Mesendoderm (in vitro differentiated cells): ENCODE measurements around the gene MPND.

Experiments
- DNase-seq: peaks from one replicate; pipeline ENCODE4 v3.0.0; 2013
- H2AK5ac ChIP-seq: 2 replicates; pipeline ENCODE4 v1.6.1; 2013; ENCODE audit warnings: low read length, inconsistent platforms
- H2BK120ac ChIP-seq: 2 replicates; pipeline ENCODE4 v1.6.1; 2013; ENCODE audit warnings: low read depth, mild to moderate bottlenecking, low read length, moderate library complexity, mixed read lengths
- H2BK15ac ChIP-seq: replicated peaks from 2 replicates; pipeline ENCODE4 v1.6.1; 2013; ENCODE audit warnings: low read depth, mild to moderate bottlenecking, moderate library complexity
- H2BK5ac ChIP-seq: 2 replicates; pipeline ENCODE4 v1.6.1; 2013; ENCODE audit warnings: low read length, inconsistent platforms
- H3K18ac ChIP-seq: 2 replicates; pipeline ENCODE4 v1.6.1; 2013; ENCODE audit warnings: mild to moderate bottlenecking, low read length, mixed read lengths
- H3K23ac ChIP-seq: one replicate; pipeline ENCODE4 v1.6.1; 2013; ENCODE audit warnings: low read length
- H3K27ac ChIP-seq: 2 replicates; pipeline ENCODE4 v1.5.1; 2013; ENCODE audit warnings: low read depth, mild to moderate bottlenecking, inconsistent platforms, low read length, moderate library complexity
- H3K27me3 ChIP-seq: 2 replicates; pipeline ENCODE4 v1.6.1; 2013; ENCODE audit warnings: low read length, control low read depth, mild to moderate bottlenecking, inconsistent platforms; ENCODE audit not compliant: insufficient read depth, poor library complexity
- H3K36me3 ChIP-seq: 2 replicates; pipeline ENCODE4 v1.6.1; 2013; ENCODE audit warnings: low read length, inconsistent platforms; ENCODE audit not compliant: control insufficient read depth, insufficient read depth
- H3K4ac ChIP-seq: one replicate; pipeline ENCODE4 v1.6.1; 2013; ENCODE audit warnings: low read depth, mild to moderate bottlenecking, low read length, moderate library complexity
- H3K4me1 ChIP-seq: 2 replicates; pipeline ENCODE4 v1.6.1; 2013; ENCODE audit warnings: low read depth, low read length, inconsistent platforms; ENCODE audit not compliant: control insufficient read depth
- H3K4me2 ChIP-seq: 2 replicates; pipeline ENCODE4 v1.6.1; 2013; ENCODE audit warnings: low read length
- H3K4me3 ChIP-seq: 2 replicates; pipeline ENCODE4 v1.5.1; 2013; ENCODE audit warnings: mild to moderate bottlenecking, low read length
- H3K56ac ChIP-seq: one replicate; pipeline ENCODE4 v1.6.1; 2013; ENCODE audit warnings: low read length
- H3K79me1 ChIP-seq: 2 replicates; pipeline ENCODE4 v1.6.1; 2013; ENCODE audit warnings: low read length, inconsistent platforms
- H3K79me2 ChIP-seq: 2 replicates; pipeline ENCODE4 v1.6.1; 2013; ENCODE audit warnings: mild to moderate bottlenecking, low read length; ENCODE audit not compliant: control insufficient read depth, insufficient read depth
- H3K9ac ChIP-seq: 2 replicates; pipeline ENCODE4 v1.6.1; 2013; ENCODE audit warnings: low read length, inconsistent platforms
- H4K5ac ChIP-seq: one replicate; pipeline ENCODE4 v1.6.1; 2013; ENCODE audit warnings: low read length
- H4K8ac ChIP-seq: one replicate; pipeline ENCODE4 v1.6.1; 2013; ENCODE audit warnings: low read depth, mild to moderate bottlenecking, control low read depth, low read length, moderate library complexity
- WGBS: extraction: QIAGEN DNeasy Blood & Tissue Kit; methylation state at CpG from one replicate; pipeline ENCODE4 v1.1.7; 2013; ENCODE audit warnings: low lambda C conversion rate, missing lambda C conversion rate; ENCODE audit not compliant: insufficient coverage; ENCODE audit errors: extremely low coverage; 5-methylcytosine and 5-hydroxymethylcytosine counted together

The MPND gene

GRCh38 chr19:4379383-4380253, 36.3 kb downstream of the MPND start:
- H3K79me2 ChIP-seq: peaks cover 25% of the 10 kb centered on the region
- no peak overlapping the region for H4K5ac ChIP-seq
- no peak overlapping the region for H2BK5ac ChIP-seq
- H3K27ac ChIP-seq: no peak overlapping the region
- no peak overlapping the region for H3K9ac ChIP-seq
- no peak overlapping the region for H3K4ac ChIP-seq
- no peak overlapping the region for H3K18ac ChIP-seq
- no peak for DNase-seq
- H2BK15ac ChIP-seq: no peak overlapping the region
- H3K36me3 ChIP-seq: no peaks in the 10 kb centered on the region
- H3K23ac ChIP-seq: no peak overlapping the region
- H3K4me1 ChIP-seq: peaks cover 10% of the 10 kb centered on the region
- H4K8ac ChIP-seq: no peak overlapping the region
- no peak overlapping the region for H3K56ac ChIP-seq
- H2BK120ac ChIP-seq: no peak overlapping the region
- H3K79me1 ChIP-seq: peaks cover 27% of the 10 kb centered on the region
- H3K4me2 ChIP-seq: no peak overlapping the region
- H2AK5ac ChIP-seq: no peak overlapping the region
- WGBS: no CpG with 5 or more reads among the region's 20 CpGs
- H3K27me3 ChIP-seq: no peaks in the 10 kb centered on the region
- H3K4me3 ChIP-seq: no peak overlapping the region

- Histone ChIP-seq H4K5ac (no peak overlapping the region), H3K79me1 (peaks cover 24% of the 10 kb centered on the region), H3K9ac (no peak overlapping the region), H3K27ac (no peak overlapping the region), H3K36me3 (no peaks in the 10 kb centered on the region), H3K4me2 (no peak overlapping the region), H2BK15ac (no peak overlapping the region), H3K4me3 (no peak overlapping the region), H3K4me1 (peaks cover 6% of the 10 kb centered on the region), H3K4ac (no peak overlapping the region), H3K27me3 (no peaks in the 10 kb centered on the region), H3K23ac (no peak overlapping the region), H2AK5ac (no peak overlapping the region), H4K8ac (no peak overlapping the region), H2BK5ac (no peak overlapping the region), H3K18ac (no peak overlapping the region), H2BK120ac (no peak overlapping the region), H3K56ac (no peak overlapping the region), H3K79me2 (peaks cover 22% of the 10 kb centered on the region)
- WGBS: no CpG with 5 or more reads among the region's 17 CpGs
- no peak for DNase-seq
Measured at GRCh38 chr19:4380254-4380727, 36.9 kb downstream of the MPND start.

- DNase-seq: no peak
- Histone ChIP-seq H3K36me3 (no peaks in the 10 kb centered on the region), H4K5ac (no peak overlapping the region), H3K4me2 (no peak overlapping the region), H3K56ac (no peak overlapping the region), H2BK120ac (no peak overlapping the region), H3K18ac (no peak overlapping the region), H3K4ac (no peak overlapping the region), H3K27ac (no peak overlapping the region), H2AK5ac (no peak overlapping the region), H3K4me3 (no peak overlapping the region), H3K27me3 (no peaks in the 10 kb centered on the region), H3K79me1 (peaks cover 23% of the 10 kb centered on the region), H3K79me2 (peaks cover 32% of the 10 kb centered on the region), H3K4me1 (peaks cover 9% of the 10 kb centered on the region), H4K8ac (no peak overlapping the region), H3K23ac (no peak overlapping the region), H2BK5ac (no peak overlapping the region), H2BK15ac (no peak overlapping the region), H3K9ac (no peak overlapping the region)
- WGBS: no CpG with 5 or more reads among the region's 15 CpGs
Measured at GRCh38 chr19:4385291-4386040, 42.1 kb downstream of the MPND start.

- no peak overlapping the region for H3K9ac ChIP-seq
- H3K27me3 ChIP-seq: no peaks in the 10 kb centered on the region
- peaks cover 32% of the 10 kb centered on the region for H3K79me2 ChIP-seq
- no peak overlapping the region for H2BK120ac ChIP-seq
- peaks cover 15% of the 10 kb centered on the region for H3K4me1 ChIP-seq
- no peak overlapping the region for H4K5ac ChIP-seq
- DNase-seq: no peak
- H3K4ac ChIP-seq: no peak overlapping the region
- no peak overlapping the region for H3K27ac ChIP-seq
- H3K4me2 ChIP-seq: no peak overlapping the region
- H2AK5ac ChIP-seq: no peak overlapping the region
- H4K8ac ChIP-seq: no peak overlapping the region
- no peak overlapping the region for H2BK5ac ChIP-seq
- H3K18ac ChIP-seq: no peak overlapping the region
- no peaks in the 10 kb centered on the region for H3K36me3 ChIP-seq
- H2BK15ac ChIP-seq: no peak overlapping the region
- WGBS: no CpG with 5 or more reads among the region's 13 CpGs
- no peak overlapping the region for H3K56ac ChIP-seq
- no peak overlapping the region for H3K4me3 ChIP-seq
- H3K79me1 ChIP-seq: peaks cover 26% of the 10 kb centered on the region
- no peak overlapping the region for H3K23ac ChIP-seq
Measured at GRCh38 chr19:4386041-4386782, 42.9 kb downstream of the MPND start.

- Histone ChIP-seq H3K79me1 (peaks cover 32% of the 10 kb centered on the region), H3K4me2 (no peak overlapping the region), H3K4me1 (peaks cover 18% of the 10 kb centered on the region), H4K5ac (no peak overlapping the region), H3K56ac (no peak overlapping the region), H3K79me2 (peaks cover 45% of the 10 kb centered on the region), H4K8ac (no peak overlapping the region), H3K36me3 (no peaks in the 10 kb centered on the region), H3K23ac (no peak overlapping the region), H3K4ac (no peak overlapping the region), H2BK5ac (no peak overlapping the region), H2BK15ac (no peak overlapping the region), H3K27ac (no peak overlapping the region), H3K27me3 (no peaks in the 10 kb centered on the region), H2BK120ac (no peak overlapping the region), H3K18ac (no peak overlapping the region), H2AK5ac (no peak overlapping the region), H3K9ac (no peak overlapping the region), H3K4me3 (no peak overlapping the region)
- no peak for DNase-seq
- WGBS: no CpG with 5 or more reads among the region's 16 CpGs
Measured at GRCh38 chr19:4388337-4389063, 45.1 kb downstream of the MPND start.
